ENCODE results near the gene PHAF1.

The PHAF1 gene

GRCh38 chr16:67148656-67149275 is 39.0 kb downstream of the PHAF1 start:
- no peak for DNase-seq

GRCh38 chr16:67149276-67150046 is 39.7 kb downstream of the PHAF1 start:
- no peak for DNase-seq

GRCh38 chr16:67150047-67150832 is 40.5 kb downstream of the PHAF1 start:
- DNase-seq = no peak

- DNase-seq = no peak
Measured at GRCh38 chr16:67150833-67151396, 41.2 kb downstream of the PHAF1 start, which contains the start of gene B3GNT9. TSS of gene B3GNT9 (minus strand) at chr16:67150998. CDS start at chr16:67150485, 513 bp downstream.

GRCh38 chr16:67151431-67152097 is 41.8 kb downstream of the PHAF1 start:
- no peak for DNase-seq

- no peak for DNase-seq
Measured at GRCh38 chr16:67154578-67155294, 45.0 kb downstream of the PHAF1 start.

- no peak for DNase-seq
Measured at GRCh38 chr16:67155295-67156142, 45.8 kb downstream of the PHAF1 start.

- no peak for DNase-seq
Measured at GRCh38 chr16:67156143-67156844, 46.6 kb downstream of the PHAF1 start.

GRCh38 chr16:67157106-67157748 is 47.5 kb downstream of the PHAF1 start:
- DNase-seq = no peak

GRCh38 chr16:67157892-67158635 is 48.3 kb downstream of the PHAF1 start:
- no peak for DNase-seq

- DNase-seq = no peak
Measured at GRCh38 chr16:67158637-67159600, 49.2 kb downstream of the PHAF1 start.

GRCh38 chr16:67161595-67162058 is 51.9 kb downstream of the PHAF1 start:
- DNase-seq = no peak

- DNase-seq = no peak
Measured at GRCh38 chr16:67162506-67163163, 52.9 kb downstream of the PHAF1 start.

GRCh38 chr16:67163164-67163998 is 53.6 kb downstream of the PHAF1 start:
- no peak for DNase-seq

- DNase-seq = no peak
Measured at GRCh38 chr16:67163999-67164558, 54.3 kb downstream of the PHAF1 start.

- DNase-seq = no peak
Measured at GRCh38 chr16:67164599-67165061, 54.9 kb downstream of the PHAF1 start, which contains the start of gene HSF4. TSS of gene HSF4 (plus strand) at chr16:67164745. CDS start at chr16:67164812, 67 bp downstream.
